ENCODE data around the gene TMEM179B. TPM values are rescaled to one million over a fixed set of nuclear protein-coding genes. Genes with fewer than 3 reads are reported as not detected.
A peak's percentile ranks its signal among the peaks of the same experiment; 100 is the strongest.

TMEM179B gene
- total and polyA plus RNA-seq, 2 of the 13 experiments (the other 11 are each of a cell fraction or from before 2014, with no cell fraction given): 24.8 to 25.7 TPM

DNA sequence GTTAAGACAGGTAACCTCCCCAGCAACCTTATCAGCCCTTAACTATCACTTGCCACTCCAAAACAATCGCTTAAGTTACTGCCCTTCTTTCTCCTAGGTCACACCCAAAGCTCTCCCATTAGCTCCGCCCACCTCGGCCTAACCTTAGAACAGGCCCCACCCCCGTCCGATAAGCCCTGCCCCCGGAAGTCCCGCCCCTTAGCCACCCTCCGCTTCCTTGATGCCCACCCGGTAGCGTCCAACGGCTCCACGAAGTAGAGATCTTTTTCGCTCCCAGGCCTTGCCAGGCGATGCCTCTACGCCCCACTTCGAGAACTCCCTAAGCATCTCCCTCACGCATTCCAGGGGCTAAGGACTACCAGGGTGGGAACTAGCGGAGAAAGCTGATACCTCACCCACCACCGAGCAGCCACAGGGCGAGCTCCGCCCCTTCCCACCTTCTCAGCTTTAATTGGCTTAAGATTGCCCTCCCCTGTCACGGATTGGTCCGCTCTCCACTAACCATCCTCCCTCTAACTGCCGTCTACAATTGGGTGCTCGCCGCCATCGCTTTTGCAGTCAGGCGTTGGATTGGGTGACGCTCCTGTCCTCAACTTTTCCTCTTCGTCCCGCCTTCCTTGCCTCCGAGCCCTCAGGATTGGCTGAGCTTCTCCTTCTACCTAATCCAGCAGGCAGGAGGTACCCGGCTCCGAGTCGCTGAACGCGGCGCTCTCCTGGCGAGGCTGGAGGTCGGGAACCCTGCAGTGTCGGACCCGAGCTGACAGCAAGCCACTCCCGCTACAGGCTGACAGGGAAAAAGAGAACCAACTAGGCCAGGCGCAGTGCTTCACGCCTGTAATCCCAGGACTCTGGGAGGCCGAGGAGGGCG lies 33.2 kb upstream of the TMEM179B start, which contains the start of gene ZBTB3 (continued):
- TF ChIP-seq, protein P1, sequence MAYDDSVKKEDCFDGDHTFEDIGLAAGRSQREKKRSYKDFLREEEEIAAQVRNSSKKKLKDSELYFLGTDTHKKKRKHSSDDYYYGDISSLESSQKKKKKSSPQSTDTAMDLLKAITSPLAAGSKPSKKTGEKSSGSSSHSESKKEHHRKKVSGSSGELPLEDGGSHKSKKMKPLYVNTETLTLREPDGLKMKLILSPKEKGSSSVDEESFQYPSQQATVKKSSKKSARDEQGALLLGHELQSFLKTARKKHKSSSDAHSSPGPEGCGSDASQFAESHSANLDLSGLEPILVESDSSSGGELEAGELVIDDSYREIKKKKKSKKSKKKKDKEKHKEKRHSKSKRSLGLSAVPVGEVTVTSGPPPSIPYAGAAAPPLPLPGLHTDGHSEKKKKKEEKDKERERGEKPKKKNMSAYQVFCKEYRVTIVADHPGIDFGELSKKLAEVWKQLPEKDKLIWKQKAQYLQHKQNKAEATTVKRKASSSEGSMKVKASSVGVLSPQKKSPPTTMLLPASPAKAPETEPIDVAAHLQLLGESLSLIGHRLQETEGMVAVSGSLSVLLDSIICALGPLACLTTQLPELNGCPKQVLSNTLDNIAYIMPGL (CRISPR knock-in tag; IDR thresholded peaks at IDR 0.05; ENCODE audit: borderline replicate concordance in 1 of 2, low read depth in 1 of 2): peak in 1 of 2 experiments; percentile 33; a peak in 1 of 4 replicates
- TF ChIP-seq ZBTB8A (CRISPR knock-in tag; IDR thresholded peaks at IDR 0.05; ENCODE audit: borderline replicate concordance, low read depth) (no peak), PHF20 (CRISPR knock-in tag; IDR thresholded peaks at IDR 0.05) (peak; percentile 83), PLRG1 (conservative IDR thresholded peaks at IDR 0.05) (no peak), CEBPB (IDR thresholded peaks at IDR 0.05; ENCODE audit: borderline replicate concordance, low read depth, low read length) (no peak), ZNF160 (CRISPR knock-in tag; IDR thresholded peaks at IDR 0.05) (no peak), EP300 (IDR thresholded peaks at IDR 0.05; ENCODE audit: low read depth in 2 of 2, low read length in 2 of 2) (no peak), EP300 (CRISPR knock-in tag; IDR thresholded peaks at IDR 0.05; ENCODE audit: borderline replicate concordance) (no peak), HIVEP1 (CRISPR knock-in tag; IDR thresholded peaks at IDR 0.05) (peak; percentile 17; the same call in 1 of the 2 replicates), MXI1 (IDR thresholded peaks at IDR 0.05; ENCODE audit: borderline replicate concordance, low read depth, low read length) (peak; percentile 53; the same call in 1 of the 3 replicates), ARNT2 (CRISPR knock-in tag; IDR thresholded peaks at IDR 0.05; ENCODE audit: low read depth) (peak; percentile 55; the same call in 1 of the 2 replicates), SIN3A (IDR thresholded peaks at IDR 0.05; ENCODE audit: borderline replicate concordance, low read depth, low read length) (peak; percentile 45; the same call in 1 of the 2 replicates), SP2 (CRISPR knock-in tag; IDR thresholded peaks at IDR 0.05) (peak; percentile 96), IRF2 (CRISPR knock-in tag; IDR thresholded peaks at IDR 0.05) (no peak)
- TF ChIP-seq, protein P2, sequence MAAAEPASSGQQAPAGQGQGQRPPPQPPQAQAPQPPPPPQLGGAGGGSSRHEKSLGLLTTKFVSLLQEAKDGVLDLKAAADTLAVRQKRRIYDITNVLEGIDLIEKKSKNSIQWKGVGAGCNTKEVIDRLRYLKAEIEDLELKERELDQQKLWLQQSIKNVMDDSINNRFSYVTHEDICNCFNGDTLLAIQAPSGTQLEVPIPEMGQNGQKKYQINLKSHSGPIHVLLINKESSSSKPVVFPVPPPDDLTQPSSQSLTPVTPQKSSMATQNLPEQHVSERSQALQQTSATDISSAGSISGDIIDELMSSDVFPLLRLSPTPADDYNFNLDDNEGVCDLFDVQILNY (CRISPR knock-in tag; conservative IDR thresholded peaks at IDR 0.05): no peak
- TF ChIP-seq, protein P3, sequence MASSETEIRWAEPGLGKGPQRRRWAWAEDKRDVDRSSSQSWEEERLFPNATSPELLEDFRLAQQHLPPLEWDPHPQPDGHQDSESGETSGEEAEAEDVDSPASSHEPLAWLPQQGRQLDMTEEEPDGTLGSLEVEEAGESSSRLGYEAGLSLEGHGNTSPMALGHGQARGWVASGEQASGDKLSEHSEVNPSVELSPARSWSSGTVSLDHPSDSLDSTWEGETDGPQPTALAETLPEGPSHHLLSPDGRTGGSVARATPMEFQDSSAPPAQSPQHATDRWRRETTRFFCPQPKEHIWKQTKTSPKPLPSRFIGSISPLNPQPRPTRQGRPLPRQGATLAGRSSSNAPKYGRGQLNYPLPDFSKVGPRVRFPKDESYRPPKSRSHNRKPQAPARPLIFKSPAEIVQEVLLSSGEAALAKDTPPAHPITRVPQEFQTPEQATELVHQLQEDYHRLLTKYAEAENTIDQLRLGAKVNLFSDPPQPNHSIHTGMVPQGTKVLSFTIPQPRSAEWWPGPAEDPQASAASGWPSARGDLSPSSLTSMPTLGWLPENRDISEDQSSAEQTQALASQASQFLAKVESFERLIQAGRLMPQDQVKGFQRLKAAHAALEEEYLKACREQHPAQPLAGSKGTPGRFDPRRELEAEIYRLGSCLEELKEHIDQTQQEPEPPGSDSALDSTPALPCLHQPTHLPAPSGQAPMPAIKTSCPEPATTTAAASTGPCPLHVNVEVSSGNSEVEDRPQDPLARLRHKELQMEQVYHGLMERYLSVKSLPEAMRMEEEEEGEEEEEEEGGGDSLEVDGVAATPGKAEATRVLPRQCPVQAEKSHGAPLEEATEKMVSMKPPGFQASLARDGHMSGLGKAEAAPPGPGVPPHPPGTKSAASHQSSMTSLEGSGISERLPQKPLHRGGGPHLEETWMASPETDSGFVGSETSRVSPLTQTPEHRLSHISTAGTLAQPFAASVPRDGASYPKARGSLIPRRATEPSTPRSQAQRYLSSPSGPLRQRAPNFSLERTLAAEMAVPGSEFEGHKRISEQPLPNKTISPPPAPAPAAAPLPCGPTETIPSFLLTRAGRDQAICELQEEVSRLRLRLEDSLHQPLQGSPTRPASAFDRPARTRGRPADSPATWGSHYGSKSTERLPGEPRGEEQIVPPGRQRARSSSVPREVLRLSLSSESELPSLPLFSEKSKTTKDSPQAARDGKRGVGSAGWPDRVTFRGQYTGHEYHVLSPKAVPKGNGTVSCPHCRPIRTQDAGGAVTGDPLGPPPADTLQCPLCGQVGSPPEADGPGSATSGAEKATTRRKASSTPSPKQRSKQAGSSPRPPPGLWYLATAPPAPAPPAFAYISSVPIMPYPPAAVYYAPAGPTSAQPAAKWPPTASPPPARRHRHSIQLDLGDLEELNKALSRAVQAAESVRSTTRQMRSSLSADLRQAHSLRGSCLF (CRISPR knock-in tag; IDR thresholded peaks at IDR 0.05; ENCODE audit: borderline replicate concordance): no peak
- TF ChIP-seq, protein P4, sequence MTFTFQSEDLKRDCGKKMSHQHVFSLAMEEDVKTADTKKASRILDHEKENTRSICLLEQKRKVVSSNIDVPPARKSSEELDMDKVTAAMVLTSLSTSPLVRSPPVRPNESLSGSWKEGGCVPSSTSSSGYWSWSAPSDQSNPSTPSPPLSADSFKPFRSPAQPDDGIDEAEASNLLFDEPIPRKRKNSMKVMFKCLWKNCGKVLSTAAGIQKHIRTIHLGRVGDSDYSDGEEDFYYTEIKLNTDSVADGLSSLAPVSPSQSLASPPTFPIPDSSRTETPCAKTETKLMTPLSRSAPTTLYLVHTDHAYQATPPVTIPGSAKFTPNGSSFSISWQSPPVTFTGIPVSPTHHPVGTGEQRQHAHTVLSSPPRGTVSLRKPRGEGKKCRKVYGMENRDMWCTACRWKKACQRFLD (CRISPR knock-in tag; IDR thresholded peaks at IDR 0.05; ENCODE audit: borderline replicate concordance): no peak; the same call in 1 of the 2 replicates
- TF ChIP-seq, protein P5, sequence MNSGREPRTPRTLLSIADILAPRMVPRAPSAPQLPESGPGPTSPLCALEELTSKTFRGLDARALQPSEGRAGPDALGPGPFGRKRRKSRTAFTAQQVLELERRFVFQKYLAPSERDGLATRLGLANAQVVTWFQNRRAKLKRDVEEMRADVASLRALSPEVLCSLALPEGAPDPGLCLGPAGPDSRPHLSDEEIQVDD (CRISPR knock-in tag; IDR thresholded peaks at IDR 0.05; ENCODE audit: borderline replicate concordance): peak; percentile 48; the same call in 1 of the 2 replicates
